Stimulated activated CD8-positive, alpha-beta memory T cell treated with anti-CD3 and anti-CD28 coated beads, Interleukin-7, amount 100 ng/mL, for 48 hours (primary cell): ENCODE results near the gene CLPTM1L.
"Not testable (repeated sequence)": the region's sequence is repeated elsewhere in the genome, so short reads cannot be mapped to it uniquely, and the experiment has no call there.

Source experiments
- DNase-seq, 2 donors: peaks; one replicate each; pipeline ENCODE4 v3.0.0-alpha.2; 2020; ENCODE audit warnings: low read depth in 1 of 2; ENCODE audit errors: extremely low read depth in 1 of 2

Gene CLPTM1L

DNA sequence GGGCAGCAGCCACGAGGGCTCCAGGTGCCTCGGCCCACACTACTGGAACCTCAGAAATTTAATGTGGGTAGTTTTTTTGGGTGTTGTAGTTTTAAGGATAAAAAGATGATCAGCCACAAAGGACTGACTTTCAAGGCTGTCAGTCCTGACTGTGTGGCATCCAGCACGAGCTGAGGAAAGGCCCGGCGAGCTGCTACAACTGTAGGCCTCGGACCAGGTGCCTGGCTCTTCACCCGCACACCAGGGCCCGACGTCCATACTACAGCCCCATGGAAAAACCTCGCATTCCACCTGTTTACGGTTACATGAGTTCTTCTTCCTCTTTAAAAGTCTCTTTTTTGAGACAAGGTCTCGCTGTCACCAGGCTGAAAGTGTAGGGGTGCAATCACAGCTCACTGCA, 2.6 kb downstream of the CLPTM1L start:
- DNase-seq: no peak

- no peak for DNase-seq
These were observed 3.0 kb downstream of the CLPTM1L start for GRCh38 chr5:1341863-1342262.

GRCh38 chr5:1339818-1340210, 5.1 kb downstream of the CLPTM1L start:
- not testable (repeated sequence) for DNase-seq

DNA sequence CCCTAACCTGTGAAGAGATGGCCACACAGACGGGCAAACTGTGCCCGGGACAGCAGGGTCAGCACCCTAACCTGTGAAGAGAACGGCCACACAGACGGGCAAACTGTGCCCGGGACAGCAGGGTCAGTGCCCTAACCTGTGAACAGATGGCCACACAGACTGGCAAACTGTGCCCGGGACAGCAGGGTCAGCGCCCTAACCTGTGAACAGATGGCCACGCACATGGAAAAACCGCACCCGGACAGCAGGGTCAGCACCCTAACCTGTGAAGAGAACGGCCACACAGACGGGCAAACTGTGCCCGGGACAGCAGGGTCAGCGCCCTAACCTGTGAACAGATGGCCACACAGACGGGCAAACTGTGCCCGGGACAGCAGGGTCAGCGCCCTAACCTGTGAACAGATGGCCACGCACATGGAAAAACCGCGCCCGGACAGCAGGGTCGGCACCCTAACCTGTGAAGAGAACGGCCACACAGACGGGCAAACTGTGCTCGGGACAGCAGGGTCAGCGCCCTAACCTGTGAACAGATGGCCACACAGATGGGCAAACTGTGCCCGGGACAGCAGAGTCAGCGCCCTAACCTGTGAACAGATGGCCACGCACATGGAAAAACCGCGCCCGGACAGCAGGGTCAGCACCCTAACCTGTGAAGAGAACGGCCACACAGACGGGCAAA, 5.6 kb downstream of the CLPTM1L start:
- not testable (repeated sequence) for DNase-seq

GRCh38 chr5:1338506-1339070, 6.3 kb downstream of the CLPTM1L start:
- DNase-seq: no peak

GRCh38 chr5:1338196-1338490, 6.8 kb downstream of the CLPTM1L start:
- no peak for DNase-seq

GRCh38 chr5:1337489-1338195, 7.3 kb downstream of the CLPTM1L start:
- no peak for DNase-seq

DNA sequence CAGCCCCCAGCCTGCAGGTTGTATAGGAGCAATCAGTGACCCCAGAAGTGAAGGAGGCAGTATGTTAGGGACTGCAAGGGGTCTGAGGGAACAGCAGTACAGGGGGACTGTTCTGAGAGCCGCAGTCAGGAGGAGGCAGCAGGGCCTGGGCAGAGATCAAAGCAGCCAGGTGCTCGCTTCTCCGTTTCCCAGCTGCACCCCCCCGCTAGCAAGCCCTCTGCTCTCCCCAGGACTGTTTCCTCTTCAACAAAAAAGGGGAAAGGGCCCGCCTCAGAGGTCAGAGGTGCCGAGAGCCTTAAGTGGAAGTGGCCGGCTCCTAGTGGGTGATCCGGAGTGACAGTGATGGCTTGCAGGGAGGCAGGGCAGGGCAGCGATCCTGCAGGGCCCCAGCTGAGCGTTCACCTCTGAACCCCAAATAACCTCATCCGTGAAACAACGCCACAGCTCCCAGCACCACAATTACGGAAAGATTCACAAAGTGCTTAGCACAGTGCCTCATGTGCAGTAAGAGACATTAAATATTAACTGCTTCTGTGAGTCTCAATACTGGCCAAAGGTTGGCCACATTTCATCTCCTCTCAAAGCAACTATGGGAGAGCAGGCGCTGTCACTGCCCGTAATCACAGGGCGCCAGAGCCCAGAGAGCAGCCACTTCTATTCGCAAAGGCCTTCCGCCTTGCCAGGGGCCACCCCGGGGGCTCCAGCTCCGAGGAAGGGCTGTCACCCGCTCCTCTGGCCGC, 8.0 kb downstream of the CLPTM1L start:
- no peak for DNase-seq

DNA sequence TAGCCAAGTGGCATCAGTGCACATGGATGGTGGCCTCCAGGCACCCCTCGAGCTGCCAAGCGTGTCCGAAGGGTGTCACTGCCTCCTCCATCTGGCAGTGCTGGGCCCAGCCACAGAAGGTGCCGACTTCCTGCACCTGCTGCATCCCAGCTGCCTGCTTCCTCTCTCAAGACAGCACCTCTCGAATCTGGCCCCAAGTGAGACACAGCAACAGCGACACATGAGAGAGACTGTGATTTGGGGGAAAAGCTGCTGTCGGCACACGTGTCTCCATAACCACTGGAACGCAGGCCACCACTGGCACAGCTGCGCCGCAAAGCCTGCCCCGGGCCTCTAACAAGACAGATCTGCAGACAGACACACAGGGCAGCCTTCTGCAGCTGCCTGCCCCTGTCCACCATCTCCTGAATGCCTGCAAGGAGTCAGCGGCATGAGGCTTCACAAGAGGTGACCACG, 8.8 kb downstream of the CLPTM1L start:
- DNase-seq: no peak

DNA sequence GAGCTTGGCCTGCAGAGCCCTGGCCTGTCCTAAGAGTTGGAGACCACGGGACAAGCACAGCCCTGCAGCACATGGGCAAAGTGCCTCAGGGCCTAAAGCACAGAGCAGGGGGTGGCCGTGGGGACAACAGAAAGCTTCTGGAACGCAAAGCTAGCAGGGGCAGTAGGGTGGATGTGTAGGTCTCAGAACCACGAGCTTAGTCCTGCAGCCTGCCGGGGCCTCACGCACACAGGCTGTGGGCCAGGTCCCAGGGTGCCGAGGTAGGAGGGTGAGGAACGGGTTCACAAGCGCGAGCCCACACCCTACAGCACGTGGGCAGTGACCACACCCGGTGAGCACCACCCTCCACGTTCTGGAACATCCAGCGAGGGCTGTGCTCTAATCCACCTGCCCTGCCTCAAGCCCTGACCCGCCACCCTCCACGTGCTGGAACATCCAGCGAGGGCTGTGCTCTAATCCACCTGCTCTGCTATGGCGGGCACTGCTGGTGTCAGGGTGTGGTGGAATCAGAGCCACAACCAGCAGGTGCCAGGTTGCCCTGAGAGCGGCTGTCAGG, 9.3 kb downstream of the CLPTM1L start:
- DNase-seq: no peak

- no peak for DNase-seq
These were observed 9.9 kb downstream of the CLPTM1L start for GRCh38 chr5:1334831-1335539.

DNA sequence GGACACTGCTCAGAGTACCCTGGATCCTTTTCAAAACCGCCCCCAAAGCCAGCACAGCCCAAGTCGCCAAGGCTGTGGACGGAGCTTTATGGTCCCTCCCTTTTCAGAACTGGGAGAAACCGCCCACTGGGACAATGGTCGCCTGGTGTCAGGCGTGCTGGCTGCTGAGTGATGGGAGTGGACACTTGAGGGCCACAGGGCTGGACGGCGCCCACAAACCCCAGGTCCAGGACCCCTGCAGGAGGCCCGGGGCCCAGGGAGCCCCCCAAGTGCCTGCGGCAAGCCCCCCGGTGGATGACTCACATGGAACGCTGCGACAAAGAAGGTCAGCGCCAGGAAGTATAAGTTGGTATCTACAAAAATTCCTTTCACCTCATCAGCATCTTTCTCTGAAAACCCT, 10.9 kb downstream of the CLPTM1L start:
- DNase-seq: no peak

DNA sequence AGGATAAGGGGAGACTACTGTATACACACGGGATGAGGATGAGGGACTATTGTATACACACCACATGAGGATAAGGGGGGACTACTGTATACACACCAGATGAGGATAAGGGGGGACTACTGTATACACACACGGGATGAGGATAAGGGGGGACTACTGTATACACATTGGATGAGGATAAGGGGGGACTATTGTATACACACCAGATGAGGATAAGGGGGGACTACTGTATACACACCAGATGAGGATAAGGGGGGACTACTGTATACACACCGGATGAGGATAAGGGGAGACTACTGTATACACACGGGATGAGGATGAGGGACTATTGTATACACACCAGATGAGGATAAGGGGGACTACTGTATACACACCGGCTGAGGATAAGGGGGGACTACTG, 11.6 kb downstream of the CLPTM1L start:
- DNase-seq: not testable (repeated sequence)

- DNase-seq: no peak
These were observed 12.4 kb downstream of the CLPTM1L start for GRCh38 chr5:1332461-1333001.

DNA sequence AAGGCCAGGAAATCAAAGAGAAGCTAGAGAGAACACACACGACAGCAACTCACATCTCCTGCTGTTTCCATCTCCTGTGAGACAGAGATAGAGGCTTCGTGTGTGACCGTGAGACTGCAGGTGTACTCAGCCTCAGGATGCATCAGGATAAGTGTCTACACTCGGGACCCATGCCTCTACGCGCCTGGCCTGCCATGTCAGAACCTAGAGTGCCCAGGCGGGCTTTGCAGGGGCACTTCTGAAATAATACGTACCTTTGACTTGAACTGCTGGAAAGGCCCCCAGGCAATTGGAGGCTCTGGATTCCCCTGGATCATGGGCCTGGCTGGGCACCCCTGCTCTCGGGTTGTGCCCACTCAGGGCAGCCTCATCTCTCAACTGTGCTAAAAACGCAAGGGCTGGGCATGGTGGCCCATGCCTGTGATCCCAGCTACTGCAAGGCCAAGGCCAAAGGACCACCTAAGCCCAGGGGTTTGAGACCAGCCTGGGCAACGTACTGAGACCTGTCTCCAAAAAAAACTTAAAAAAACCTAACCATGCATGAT, 13.0 kb downstream of the CLPTM1L start:
- DNase-seq: no peak

GRCh38 chr5:1330847-1331831, 13.8 kb downstream of the CLPTM1L start:
- DNase-seq: no peak

DNA sequence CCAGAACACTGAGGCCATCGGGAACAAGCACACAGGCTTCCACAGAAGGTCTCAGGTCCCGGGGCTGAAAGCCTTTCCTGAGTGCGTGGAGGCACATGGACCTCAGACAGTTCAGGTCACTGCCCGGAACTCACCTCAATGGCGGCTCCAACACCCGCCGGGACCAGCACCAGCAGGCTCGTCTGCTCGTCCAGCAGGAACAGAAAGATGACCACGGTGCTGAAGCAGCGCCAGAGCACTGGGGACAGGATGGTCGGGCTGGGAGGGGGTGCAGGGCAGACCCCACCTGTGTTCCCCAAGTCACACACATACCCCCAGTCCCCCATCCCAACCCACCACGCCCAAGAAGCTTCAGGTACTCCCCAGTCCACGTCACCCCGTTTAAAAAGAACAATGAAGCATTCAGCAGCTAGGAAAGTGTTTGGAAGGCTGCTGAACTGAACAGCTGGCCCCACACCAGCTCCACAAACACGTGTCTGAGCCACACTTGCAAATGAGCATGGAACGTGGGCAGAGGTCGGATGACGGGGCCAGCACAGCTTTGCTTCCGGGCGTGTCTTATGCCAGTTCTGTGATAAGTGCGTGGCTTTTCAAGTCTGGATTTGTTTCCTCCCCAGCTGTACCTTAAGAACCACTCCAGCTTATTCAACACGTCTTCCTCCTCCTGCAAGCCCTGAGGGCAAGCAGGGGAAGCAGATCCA, 14.6 kb downstream of the CLPTM1L start:
- no peak for DNase-seq

DNA sequence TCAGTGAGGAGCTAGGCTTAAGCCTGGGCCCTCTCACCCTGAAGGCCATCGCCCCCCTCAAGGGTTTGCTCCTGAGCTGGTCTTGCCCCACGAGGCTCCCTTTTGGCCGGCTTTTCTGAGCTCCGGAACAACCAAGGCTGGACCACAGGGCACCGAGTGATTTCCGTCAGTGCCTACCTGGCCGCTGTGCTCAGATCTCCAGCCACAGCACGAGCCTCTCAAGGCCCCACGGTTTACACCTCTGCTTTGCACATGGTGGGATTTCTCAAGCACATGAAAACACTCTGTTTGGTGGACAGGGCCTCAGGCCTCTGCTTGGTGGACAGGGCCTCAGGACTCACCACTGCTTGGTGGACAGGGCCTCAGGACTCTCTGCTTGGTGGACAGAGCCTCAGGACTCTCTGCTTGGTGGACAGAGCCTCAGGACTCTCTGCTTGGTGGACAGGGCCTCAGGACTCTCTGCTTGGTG, 15.8 kb downstream of the CLPTM1L start:
- DNase-seq: no peak
